ENCODE results near the gene GPX4. TPM values are rescaled to one million over a fixed set of nuclear protein-coding genes. Genes with fewer than 3 reads are reported as not detected.

Gene GPX4
- total and polyA plus RNA-seq, 10 donors = 138 to 562 (median 247) TPM

- peaks cover 2 to 36% (median 14%) of the 10 kb centered on the region in 6 donors for H3K36me3 ChIP-seq
- H3K27me3 ChIP-seq (replicated peaks in 1 of 7) = peaks cover 0 to 5% (median 0%) of the 10 kb centered on the region in 7 donors
- DNase-seq = peak; percentile 78
- intact Hi-C loops (cut with DNase I; ENCODE audit: low total_unique reads) = no loop called here
- no peak overlapping the region for H3K27ac ChIP-seq
- WGBS, 5 donors = 93 to 98% (median 96%) methylated on average over 19 to 20 of the region's 20 CpGs
- peaks cover 13 to 33% (median 28%) of the 10 kb centered on the region in 8 donors for H3K9me3 ChIP-seq
- TF ChIP-seq CTCF (IDR thresholded peaks at IDR 0.05 in 8 of 11, conservative IDR thresholded peaks at IDR 0.05 in 3 of 11) (no peak), POLR2A (IDR thresholded peaks at IDR 0.05) (no peak), POLR2AphosphoS5 (IDR thresholded peaks at IDR 0.05) (peak in 1 of 3 donors; percentile 39)
- peaks cover 22 to 50% (median 38%) of the 10 kb centered on the region in 6 donors for H3K4me1 ChIP-seq
- H3K4me3 ChIP-seq = no peak overlapping the region
These were observed 41.8 kb upstream of the GPX4 start for GRCh38 chr19:1061987-1062386.

GRCh38 chr19:1062387-1063029, 41.3 kb upstream of the GPX4 start:
- TF ChIP-seq POLR2AphosphoS5 (IDR thresholded peaks at IDR 0.05) = no peak
- TF ChIP-seq POLR2A (IDR thresholded peaks at IDR 0.05) = no peak
- TF ChIP-seq CTCF (IDR thresholded peaks at IDR 0.05 in 8 of 11, conservative IDR thresholded peaks at IDR 0.05 in 3 of 11) = no peak
- Histone ChIP-seq H3K27ac (no peak overlapping the region), H3K9me3 (peaks cover 9 to 28% (median 22%) of the 10 kb centered on the region in 8 donors), H3K27me3 (replicated peaks in 1 of 7) (peaks cover 0 to 10% (median 0%) of the 10 kb centered on the region in 7 donors), H3K4me3 (no peak overlapping the region), H3K4me1 (peaks cover 22 to 52% (median 41%) of the 10 kb centered on the region in 6 donors), H3K36me3 (peaks cover 2 to 31% (median 13%) of the 10 kb centered on the region in 6 donors)
- peak; percentile 79 for DNase-seq
- 84 to 91% (median 88%) methylated on average over 16 to 17 of the region's 17 CpGs for WGBS, 5 donors
- intact Hi-C loops (cut with DNase I; ENCODE audit: low total_unique reads) = no loop called here

- TF ChIP-seq POLR2AphosphoS5 (IDR thresholded peaks at IDR 0.05) = no peak
- TF ChIP-seq POLR2A (IDR thresholded peaks at IDR 0.05) = no peak
- TF ChIP-seq CTCF (IDR thresholded peaks at IDR 0.05 in 8 of 11, conservative IDR thresholded peaks at IDR 0.05 in 3 of 11) = no peak
- Histone ChIP-seq H3K27ac (peak overlapping the region in 1 of 8 donors; percentile 40), H3K9me3 (peaks cover 4 to 20% (median 15%) of the 10 kb centered on the region in 8 donors), H3K27me3 (replicated peaks in 1 of 7) (peaks cover 0 to 10% (median 0%) of the 10 kb centered on the region in 7 donors), H3K4me3 (no peak overlapping the region), H3K36me3 (peaks cover 2 to 24% (median 9%) of the 10 kb centered on the region in 6 donors), H3K4me1 (peaks cover 22 to 52% (median 43%) of the 10 kb centered on the region in 6 donors)
- WGBS, 5 donors = 78 to 93% (median 88%) methylated on average over 17 to 37 of the region's 37 CpGs
- intact Hi-C loops (cut with DNase I; ENCODE audit: low total_unique reads) = no loop called here
- DNase-seq = peak; percentile 88
These were observed 40.5 kb upstream of the GPX4 start for GRCh38 chr19:1063030-1063908.

All from spleen (tissue), 11 donors.